Prostate gland (tissue), 2 donors: Measurements from ENCODE around the gene ELK1.

Source experiments
- CTCF ChIP-seq, 4 experiments: fragments of 200-600 bp in 2 of 4; fragments of 450-650 bp in 2 of 4; sonication (generic) in 2 of 4; IDR thresholded peaks; 1 replicate in 3 of 4; 2 replicates in 1 of 4; pipeline ENCODE4 v1.5.1; 2016 to 2019; ENCODE audit warnings: antibody characterized with exemption in 4 of 4, mild to moderate bottlenecking in 2 of 4, moderate library complexity in 2 of 4
- POLR2A ChIP-seq: fragments of 450-650 bp; IDR thresholded peaks from one replicate; pipeline ENCODE4 v1.6.1; 2016; ENCODE audit warnings: antibody characterized with exemption, mild to moderate bottlenecking
- POLR2AphosphoS5 ChIP-seq: sonication (generic); formaldehyde crosslinking; IDR thresholded peaks from one replicate; pipeline ENCODE4 v1.6.1; 2017; ENCODE audit warnings: antibody characterized with exemption

GRCh38 chrX:47586043-47586787 is 64.1 kb downstream of the ELK1 start:
- TF ChIP-seq CTCF (IDR thresholded peaks at IDR 0.05) (no peak), POLR2AphosphoS5 (no peak), POLR2A (no peak)
